Osteoblast (primary cell): ENCODE results near the gene TMEM38A. TPM values are rescaled to one million over a fixed set of nuclear protein-coding genes. Genes with fewer than 3 reads are reported as not detected.
"Not testable (repeated sequence)": the region's sequence is repeated elsewhere in the genome, so short reads cannot be mapped to it uniquely, and the experiment has no call there.

Experiments used
- DNase-seq: peaks from one replicate; pipeline ENCODE4 v3.0.0; 2011; ENCODE audit warnings: low spot score, mixed read lengths; ENCODE audit not compliant: insufficient read length; ENCODE audit errors: missing footprints
- H2AFZ ChIP-seq: 2 replicates; pipeline ENCODE4 v1.6.0; 2011; ENCODE audit warnings: mild to moderate bottlenecking, low read length
- H3K27ac ChIP-seq: 2 replicates; pipeline ENCODE4 v1.5.1; 2011; ENCODE audit warnings: mild to moderate bottlenecking, low read depth, low read length, moderate library complexity
- H3K27me3 ChIP-seq: 2 replicates; pipeline ENCODE4 v1.6.0; 2012; ENCODE audit warnings: mild to moderate bottlenecking, control low read depth, inconsistent platforms, low read length, moderate library complexity; ENCODE audit not compliant: insufficient read depth
- H3K36me3 ChIP-seq: 2 replicates; pipeline ENCODE4 v1.5.1; 2011; ENCODE audit warnings: mild to moderate bottlenecking, low read length, control low read depth, moderate library complexity; ENCODE audit not compliant: insufficient read depth
- H3K4me1 ChIP-seq: 2 replicates; pipeline ENCODE4 v1.5.1; 2011; ENCODE audit warnings: mild to moderate bottlenecking, low read length, control low read depth, moderate library complexity; ENCODE audit not compliant: insufficient read depth
- H3K4me2 ChIP-seq: 2 replicates; pipeline ENCODE4 v1.6.0; 2011; ENCODE audit warnings: mild to moderate bottlenecking, low read length; ENCODE audit not compliant: insufficient read depth
- H3K4me3 ChIP-seq: fragments of 200-600 bp; sonication (generic); 3 replicates; pipeline ENCODE4 v1.5.1; 2012; ENCODE audit warnings: mild to moderate bottlenecking, low read length, inconsistent platforms; ENCODE audit not compliant: insufficient read depth
- H3K79me2 ChIP-seq: 2 replicates; pipeline ENCODE4 v1.6.0; 2012; ENCODE audit warnings: mild to moderate bottlenecking, low read length, control low read depth, inconsistent platforms; ENCODE audit not compliant: insufficient read depth
- H3K9me3 ChIP-seq: 2 replicates; pipeline ENCODE4 v1.5.1; 2011; ENCODE audit warnings: low read depth, low read length, control low read depth
- H4K20me1 ChIP-seq: 2 replicates; pipeline ENCODE4 v1.6.0; 2012; ENCODE audit warnings: mild to moderate bottlenecking, low read length, control low read depth; ENCODE audit not compliant: insufficient read depth
- CTCF ChIP-seq: IDR thresholded peaks from 2 replicates; pipeline ENCODE4 v1.5.1; 2011; ENCODE audit warnings: mild to moderate bottlenecking, low read depth, low read length, moderate library complexity; ENCODE audit errors: extremely low read depth
- total RNA-seq: library from RNA; depleted of rRNA; stranded (reverse); fragments of >200 nt; gene quantifications from 2 replicates; pipeline ENCODE4 v1.2.3, GENCODE V29; 2012

The TMEM38A gene
- total RNA-seq, 1 donor: 2.5 TPM

- no peak for TF ChIP-seq CTCF
- no peak for DNase-seq
- Histone ChIP-seq H3K27ac (no peak overlapping the region), H3K4me1 (peaks cover 6% of the 10 kb centered on the region), H2AFZ (no peak overlapping the region), H4K20me1 (no peaks in the 10 kb centered on the region), H3K9me3 (no peaks in the 10 kb centered on the region), H3K4me2 (no peak overlapping the region), H3K4me3 (no peak overlapping the region), H3K27me3 (no peaks in the 10 kb centered on the region), H3K79me2 (no peaks in the 10 kb centered on the region), H3K36me3 (no peaks in the 10 kb centered on the region)
These were observed 27.1 kb downstream of the TMEM38A start for GRCh38 chr19:16688084-16688483.

- H3K36me3 ChIP-seq: no peaks in the 10 kb centered on the region
- no peak overlapping the region for H3K27ac ChIP-seq
- H2AFZ ChIP-seq: no peak overlapping the region
- peaks cover 3% of the 10 kb centered on the region for H3K27me3 ChIP-seq
- H4K20me1 ChIP-seq: no peaks in the 10 kb centered on the region
- no peaks in the 10 kb centered on the region for H3K79me2 ChIP-seq
- H3K9me3 ChIP-seq: no peaks in the 10 kb centered on the region
- TF ChIP-seq CTCF: no peak
- no peaks in the 10 kb centered on the region for H3K4me1 ChIP-seq
- no peak overlapping the region for H3K4me2 ChIP-seq
- no peak overlapping the region for H3K4me3 ChIP-seq
- no peak for DNase-seq
These were observed 38.0 kb downstream of the TMEM38A start for GRCh38 chr19:16698914-16699313.

- Histone ChIP-seq H3K27me3 (peaks cover 3% of the 10 kb centered on the region), H2AFZ (no peak overlapping the region)
These were observed 41.2 kb downstream of the TMEM38A start for GRCh38 chr19:16702123-16702522.

GRCh38 chr19:16703677-16704076, 42.7 kb downstream of the TMEM38A start:
- no peak for TF ChIP-seq CTCF
- H3K4me2 ChIP-seq: no peak overlapping the region
- H2AFZ ChIP-seq: no peak overlapping the region
- H3K4me1 ChIP-seq: no peaks in the 10 kb centered on the region
- no peaks in the 10 kb centered on the region for H3K9me3 ChIP-seq
- no peaks in the 10 kb centered on the region for H4K20me1 ChIP-seq
- H3K79me2 ChIP-seq: no peaks in the 10 kb centered on the region
- peaks cover 3% of the 10 kb centered on the region for H3K27me3 ChIP-seq
- no peak overlapping the region for H3K27ac ChIP-seq
- no peak for DNase-seq
- H3K4me3 ChIP-seq: no peak overlapping the region
- H3K36me3 ChIP-seq: no peaks in the 10 kb centered on the region

More at GRCh38 chr19:16702123-16702522, 41.2 kb downstream of the TMEM38A start:
- H3K79me2 ChIP-seq: no peaks in the 10 kb centered on the region
- no peak for DNase-seq
- H3K4me1 ChIP-seq: no peaks in the 10 kb centered on the region
- no peaks in the 10 kb centered on the region for H3K36me3 ChIP-seq
- no peak for TF ChIP-seq CTCF
- H4K20me1 ChIP-seq: no peaks in the 10 kb centered on the region
- H3K27ac ChIP-seq: no peak overlapping the region
- H3K4me3 ChIP-seq: no peak overlapping the region
- no peak overlapping the region for H3K4me2 ChIP-seq
- no peaks in the 10 kb centered on the region for H3K9me3 ChIP-seq

GRCh38 chr19:16710870-16711269, 49.9 kb downstream of the TMEM38A start:
- H3K36me3 ChIP-seq, H3K9me3 ChIP-seq, H3K4me1 ChIP-seq, H3K4me2 ChIP-seq, H2AFZ ChIP-seq, H3K27ac ChIP-seq, H3K4me3 ChIP-seq, H3K27me3 ChIP-seq, H3K79me2 ChIP-seq, H4K20me1 ChIP-seq, DNase-seq: not testable (repeated sequence)

- not testable (repeated sequence) for H3K4me1 ChIP-seq, H2AFZ ChIP-seq, H3K4me3 ChIP-seq, H3K79me2 ChIP-seq, H3K27me3 ChIP-seq, DNase-seq, H4K20me1 ChIP-seq, H3K9me3 ChIP-seq, H3K4me2 ChIP-seq, H3K36me3 ChIP-seq, H3K27ac ChIP-seq
These were observed 51.4 kb downstream of the TMEM38A start for GRCh38 chr19:16712295-16712694.
